Measurements from ENCODE around the gene LDB2. TPM values are rescaled to one million over a fixed set of nuclear protein-coding genes. Genes with fewer than 3 reads are reported as not detected.

Gene LDB2
- total and polyA plus RNA-seq, 2 of the 8 experiments (the other 6 are each of a cell fraction or from before 2014, with no cell fraction given) = 57.0 to 140 TPM

- no peak for TF ChIP-seq MAX (IDR thresholded peaks at IDR 0.05)
- TF ChIP-seq HDAC6 (IDR thresholded peaks at IDR 0.05; ENCODE audit: low read depth, low read length) = no peak
- no peak for TF ChIP-seq SUZ12 (IDR thresholded peaks at IDR 0.05; ENCODE audit: low read length)
- no peak for TF ChIP-seq CREB1 (IDR thresholded peaks at IDR 0.05)
- TF ChIP-seq RNF2 (IDR thresholded peaks at IDR 0.05; ENCODE audit: borderline replicate concordance, low read depth, low read length, missing control alignments, poor library complexity, severe bottlenecking) = no peak
- no peak for TF ChIP-seq BACH1 (IDR thresholded peaks at IDR 0.05; ENCODE audit: low read length)
- no peak for TF ChIP-seq CBX8 (IDR thresholded peaks at IDR 0.05; ENCODE audit: borderline replicate concordance, low read depth, low read length)
- TF ChIP-seq RAD21 (IDR thresholded peaks at IDR 0.05 in 1 of 2, conservative IDR thresholded peaks at IDR 0.05 in 1 of 2; ENCODE audit: low read depth in 2 of 2, low read length in 2 of 2) = no peak
Measured at GRCh38 chr4:16754104-16754503, 144.3 kb downstream of the LDB2 start (continued).

Data from H1 (cell line).